Endothelial cell (in vitro differentiated cells): ENCODE data around the gene TMEM272. TPM values are rescaled to one million over a fixed set of nuclear protein-coding genes. Genes with fewer than 3 reads are reported as not detected.

Experiments used
- DNase-seq: peaks from one replicate; pipeline ENCODE4 v3.0.0; 2021; ENCODE audit warnings: low spot score
- H3K27ac Mint-ChIP-seq: one replicate; pipeline ENCODE4 v1.8.0; 2021; ENCODE audit warnings: mixed read lengths, inconsistent platforms; ENCODE audit not compliant: unreplicated experiment
- H3K27me3 Mint-ChIP-seq: one replicate; pipeline ENCODE4 v1.8.0; 2021; ENCODE audit warnings: mild to moderate bottlenecking, moderate library complexity, mixed read lengths, inconsistent platforms; ENCODE audit not compliant: unreplicated experiment
- H3K36me3 Mint-ChIP-seq: one replicate; pipeline ENCODE4 v1.8.0; 2021; ENCODE audit warnings: mild to moderate bottlenecking, low read depth, mixed read lengths, inconsistent platforms; ENCODE audit not compliant: unreplicated experiment
- H3K4me1 Mint-ChIP-seq: one replicate; pipeline ENCODE4 v1.8.0; 2021; ENCODE audit warnings: mild to moderate bottlenecking, mixed read lengths, inconsistent platforms; ENCODE audit not compliant: unreplicated experiment
- H3K4me3 Mint-ChIP-seq: one replicate; pipeline ENCODE4 v1.8.0; 2021; ENCODE audit warnings: mild to moderate bottlenecking, mixed read lengths, inconsistent platforms; ENCODE audit not compliant: unreplicated experiment
- H3K9me3 Mint-ChIP-seq: one replicate; pipeline ENCODE4 v1.8.0; 2021; ENCODE audit warnings: mixed read lengths, inconsistent platforms; ENCODE audit not compliant: unreplicated experiment
- CTCF ChIP-seq: fragments of 200-600 bp; sonication (generic); IDR thresholded peaks from one replicate; pipeline ENCODE4 v1.5.0; 2021; ENCODE audit warnings: antibody characterized with exemption; ENCODE audit not compliant: unreplicated experiment
- total RNA-seq: library from RNA; stranded (reverse); fragmentation: NEBNext Ultra II Directional; extraction: Animal tissue kit (Norgen Biotek cat#: 25700); gene quantifications from one replicate; pipeline ENCODE4 v1.2.1, GENCODE V29; 2021; ENCODE audit not compliant: unreplicated experiment

Gene TMEM272
- total RNA-seq, 1 donor from 2014 or later, result 0.15 TPM

GRCh38 chr13:51873837-51874236 lies 28.9 kb upstream of the TMEM272 start:
- Mint-ChIP-seq H3K4me3 (no peak overlapping the region), H3K9me3 (no peaks in the 10 kb centered on the region), H3K27me3 (no peaks in the 10 kb centered on the region), H3K27ac (no peak overlapping the region), H3K4me1 (peaks cover 5% of the 10 kb centered on the region), H3K36me3 (no peaks in the 10 kb centered on the region)
- TF ChIP-seq CTCF, result no peak
- DNase-seq, result no peak

GRCh38 chr13:51873117-51873798 lies 28.3 kb upstream of the TMEM272 start:
- Mint-ChIP-seq H3K4me1 (peaks cover 5% of the 10 kb centered on the region), H3K9me3 (no peaks in the 10 kb centered on the region), H3K36me3 (no peaks in the 10 kb centered on the region), H3K4me3 (no peak overlapping the region), H3K27ac (no peak overlapping the region), H3K27me3 (no peaks in the 10 kb centered on the region)
- no peak for DNase-seq
- TF ChIP-seq CTCF, result no peak

GRCh38 chr13:51870616-51871015 lies 25.6 kb upstream of the TMEM272 start:
- Mint-ChIP-seq H3K4me3 (no peak overlapping the region), H3K27ac (no peak overlapping the region), H3K27me3 (no peaks in the 10 kb centered on the region), H3K36me3 (no peaks in the 10 kb centered on the region), H3K4me1 (peaks cover 5% of the 10 kb centered on the region), H3K9me3 (no peaks in the 10 kb centered on the region)
- no peak for TF ChIP-seq CTCF
- DNase-seq, result no peak

- H3K36me3 Mint-ChIP-seq, result no peaks in the 10 kb centered on the region
- no peaks in the 10 kb centered on the region for H3K27me3 Mint-ChIP-seq
- H3K27ac Mint-ChIP-seq, result no peak overlapping the region
- DNase-seq, result no peak
- no peak overlapping the region for H3K4me3 Mint-ChIP-seq
- peaks cover 5% of the 10 kb centered on the region for H3K4me1 Mint-ChIP-seq
- H3K9me3 Mint-ChIP-seq, result no peaks in the 10 kb centered on the region
- TF ChIP-seq CTCF, result no peak
These were observed 24.9 kb upstream of the TMEM272 start for GRCh38 chr13:51869916-51870315.

- no peaks in the 10 kb centered on the region for H3K9me3 Mint-ChIP-seq
These were observed 22.1 kb upstream of the TMEM272 start for GRCh38 chr13:51867062-51867461.

More at GRCh38 chr13:51867062-51867461, 22.1 kb upstream of the TMEM272 start:
- DNase-seq, result no peak
- Mint-ChIP-seq H3K4me1 (peaks cover 8% of the 10 kb centered on the region), H3K27ac (no peak overlapping the region), H3K27me3 (peaks cover 3% of the 10 kb centered on the region), H3K36me3 (no peaks in the 10 kb centered on the region), H3K4me3 (no peak overlapping the region)
- no peak for TF ChIP-seq CTCF
